IMR-90 (cell line): Measurements from ENCODE around the gene PRKN. TPM values are rescaled to one million over a fixed set of nuclear protein-coding genes. Genes with fewer than 3 reads are reported as not detected.

ENCODE experiments used
- ATAC-seq: fragments of 200-7000 bp; cut with Tn5 transposase; 2 replicates; pipeline ENCODE4 v1.9.1; 2020; ENCODE audit warnings: low read depth, mild to moderate bottlenecking, moderate library complexity
- BruUV-seq: library from RNA; stranded (reverse); fragments of 400-500 nt; replicated peaks from 2 replicates; lab custom pipeline; 2021; lab: Mats Ljungman, UMichigan
- CTCF ChIA-PET: fragments of 300-600 bp; formaldehyde crosslinking; extraction: SDS; loops from one replicate; lab custom pipeline; 2021; ENCODE audit warnings: antibody characterized with exemption; lab: Yijun Ruan, JAX
- POLR2A ChIA-PET: fragments of 300-600 bp; sonication (Branson Sonifier 250); formaldehyde crosslinking; loops from one replicate; lab custom pipeline; 2022; ENCODE audit warnings: antibody characterized with exemption; ENCODE audit not compliant: unreplicated experiment; lab: Charles Lee
- DNase-seq: peaks from one replicate; pipeline ENCODE4 v3.0.0; 2013
- H2AFZ ChIP-seq: replicated peaks from 2 replicates; pipeline ENCODE3; 2013; ENCODE audit warnings: low read length, mild to moderate bottlenecking; ENCODE audit not compliant: poor library complexity
- H2AK5ac ChIP-seq: 2 replicates; pipeline ENCODE4 v1.6.1; 2013; ENCODE audit warnings: low read depth, low read length, inconsistent platforms
- H2AK9ac ChIP-seq: replicated peaks from 2 replicates; pipeline ENCODE3; 2013; ENCODE audit warnings: mild to moderate bottlenecking, low read depth, low read length, moderate library complexity; ENCODE audit not compliant: poor library complexity
- H2BK120ac ChIP-seq: 2 replicates; pipeline ENCODE4 v1.6.1; 2013; ENCODE audit warnings: low read depth, low read length, inconsistent platforms
- H2BK15ac ChIP-seq: 3 replicates; pipeline ENCODE4 v1.6.1; 2013; ENCODE audit warnings: low read depth, low read length, inconsistent platforms
- H2BK20ac ChIP-seq: 2 replicates; pipeline ENCODE4 v1.6.1; 2013; ENCODE audit warnings: low read depth, mild to moderate bottlenecking, inconsistent platforms, low read length, moderate library complexity
- H2BK5ac ChIP-seq: 2 replicates; pipeline ENCODE4 v1.6.1; 2013; ENCODE audit warnings: mild to moderate bottlenecking, low read depth, low read length, inconsistent platforms; ENCODE audit not compliant: poor library complexity, severe bottlenecking
- H3K14ac ChIP-seq: replicated peaks from 2 replicates; pipeline ENCODE4 v1.6.1; 2013; ENCODE audit warnings: low read depth, low read length, inconsistent platforms
- H3K18ac ChIP-seq: 2 replicates; pipeline ENCODE4 v1.6.1; 2013; ENCODE audit warnings: low read depth, low read length, control low read depth
- H3K23ac ChIP-seq: 2 replicates; pipeline ENCODE4 v1.6.1; 2013; ENCODE audit warnings: low read depth, low read length, inconsistent platforms
- H3K27ac ChIP-seq: 2 replicates; pipeline ENCODE4 v1.5.1; 2013; ENCODE audit warnings: mild to moderate bottlenecking, control low read depth, low read length; ENCODE audit not compliant: insufficient read depth
- H3K27me3 ChIP-seq: 2 replicates; pipeline ENCODE4 v1.6.1; 2013; ENCODE audit warnings: low read length; ENCODE audit not compliant: control insufficient read depth, insufficient read depth
- H3K36me3 ChIP-seq: 2 replicates; pipeline ENCODE4 v1.6.1; 2013; ENCODE audit warnings: low read length, mixed read lengths; ENCODE audit not compliant: control insufficient read depth, insufficient read depth
- H3K4ac ChIP-seq: 2 replicates; pipeline ENCODE4 v1.6.1; 2013; ENCODE audit warnings: low read depth, low read length, inconsistent platforms
- H3K4me1 ChIP-seq: 2 replicates; pipeline ENCODE4 v1.6.1; 2013; ENCODE audit warnings: low read length, mixed read lengths; ENCODE audit not compliant: control insufficient read depth, insufficient read depth
- H3K4me2 ChIP-seq: 2 replicates; pipeline ENCODE4 v1.6.1; 2013; ENCODE audit warnings: low read depth, mild to moderate bottlenecking, control low read depth, low read length, moderate library complexity
- H3K4me3 ChIP-seq: 2 replicates; pipeline ENCODE4 v1.5.1; 2013; ENCODE audit warnings: low read depth, mild to moderate bottlenecking, control low read depth, low read length, moderate library complexity; ENCODE audit not compliant: insufficient read depth
- H3K56ac ChIP-seq: 2 replicates; pipeline ENCODE4 v1.6.1; 2013; ENCODE audit warnings: low read length, inconsistent platforms; ENCODE audit not compliant: insufficient read depth; ENCODE audit errors: extremely low read depth
- H3K79me1 ChIP-seq, 2 experiments: 2 replicates each; pipeline ENCODE4 v1.6.1; 2013; ENCODE audit warnings: low read length in 2 of 2, inconsistent platforms in 1 of 2, low read depth in 1 of 2
- H3K9ac ChIP-seq: 2 replicates; pipeline ENCODE4 v1.6.1; 2013; ENCODE audit warnings: low read depth, low read length, control low read depth
- H3K9me1 ChIP-seq: 2 replicates; pipeline ENCODE4 v1.6.1; 2013; ENCODE audit warnings: low read length, inconsistent platforms; ENCODE audit not compliant: insufficient read depth
- H3K9me3 ChIP-seq: 2 replicates; pipeline ENCODE4 v1.6.1; 2013; ENCODE audit warnings: low read length; ENCODE audit not compliant: control insufficient read depth, insufficient read depth
- H4K20me1 ChIP-seq: 2 replicates; pipeline ENCODE4 v1.6.1; 2013; ENCODE audit warnings: low read length, inconsistent platforms; ENCODE audit not compliant: insufficient read depth
- H4K5ac ChIP-seq: 2 replicates; pipeline ENCODE4 v1.6.1; 2013; ENCODE audit warnings: mild to moderate bottlenecking, low read depth, low read length, control low read depth
- H4K8ac ChIP-seq, 2 experiments: 2 replicates each; pipeline ENCODE4 v1.6.1; 2013; ENCODE audit warnings: low read depth in 2 of 2, low read length in 2 of 2, control low read depth in 1 of 2, inconsistent platforms in 1 of 2
- H4K91ac ChIP-seq: 2 replicates; pipeline ENCODE4 v1.6.1; 2013; ENCODE audit warnings: low read depth, low read length, inconsistent platforms; ENCODE audit not compliant: insufficient read depth
- CEBPB ChIP-seq: IDR thresholded peaks from 2 replicates; pipeline ENCODE4 v1.6.1; 2012; ENCODE audit warnings: low read depth, low read length, improper control_type of control experiment
- FOS ChIP-seq: fragments of 150-350 bp; IDR thresholded peaks from 2 replicates; pipeline ENCODE4 v1.6.1; 2016; ENCODE audit warnings: low read depth, low read length
- WGBS, 2 experiments: methylation state at CpG; one replicate each; pipeline versions ENCODE4 v1.1.5 to v1.1.7; 2013; ENCODE audit warnings: missing lambda C conversion rate in 2 of 2; ENCODE audit not compliant: insufficient read length in 1 of 2; ENCODE audit errors: extremely low coverage in 2 of 2; 5-methylcytosine and 5-hydroxymethylcytosine counted together
- dilution Hi-C: fragments of 300-500 bp; cut with HindIII; formaldehyde crosslinking; loops from one replicate; pipeline ENCODE4 v1.14.3; 2018; ENCODE audit warnings: low sequenced_read_pairs; ENCODE audit not compliant: unreplicated experiment
- in situ Hi-C: fragments of 300-500 bp; cut with MboI; formaldehyde crosslinking; loops from 3 replicates; pipeline ENCODE4 v1.14.3; 2019; ENCODE audit warnings: low sequenced_read_pairs, inconsistent platforms, mixed read lengths
- intact Hi-C: fragments of 100-400 bp; cut with micrococcal nuclease; formaldehyde crosslinking; loops from 2 replicates; pipeline ENCODE4 v1.10.0; 2022
- polyA plus RNA-seq, 3 experiments: library from polyadenylated mRNA; depleted of rRNA; stranded (reverse); fragments of >200 nt; gene quantifications; 2 replicates each; pipeline ENCODE4 v1.2.3, GENCODE V29; 2012; ENCODE audit warnings: low replicate concordance in 1 of 3
- total RNA-seq: library from RNA; depleted of rRNA; stranded (reverse); fragments of >200 nt; gene quantifications from 2 replicates; pipeline ENCODE4 v1.2.3, GENCODE V29; 2012

PRKN gene
- total and polyA plus RNA-seq, 2 of the 4 experiments (the other 2 are of a cell fraction): 0.15 to 0.18 TPM

DNA sequence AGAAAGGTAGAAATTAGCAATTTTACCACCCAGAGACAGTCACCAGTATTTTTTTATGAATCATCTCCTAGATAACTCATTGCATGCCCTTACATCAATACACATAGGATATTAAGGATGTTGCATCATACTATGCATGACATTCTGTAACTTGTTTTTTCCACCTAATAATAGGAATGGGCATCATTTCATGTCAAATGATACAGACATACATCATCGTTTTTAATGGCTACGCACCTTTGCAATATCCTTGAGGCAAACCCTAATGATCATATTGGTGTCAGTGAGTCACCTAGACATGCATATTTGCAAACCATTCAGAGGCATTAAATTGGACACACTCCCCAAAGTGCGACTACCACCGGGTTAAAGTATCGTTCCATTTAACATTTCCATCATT, 1144.0 kb downstream of the PRKN start:
- H3K14ac ChIP-seq: no peak overlapping the region
- H3K27me3 ChIP-seq: no peaks in the 10 kb centered on the region
- intact Hi-C loops: no loop called here
- no peak overlapping the region for H2AFZ ChIP-seq
- H2BK5ac ChIP-seq: no peak overlapping the region
- H4K8ac ChIP-seq: no peak overlapping the region
- ATAC-seq (no peak), DNase-seq (no peak)
- peak; percentile 54 for TF ChIP-seq CEBPB
- no peak for TF ChIP-seq FOS
- H2BK20ac ChIP-seq: no peak overlapping the region
- in situ Hi-C loops: no loop called here
- no peak overlapping the region for H3K23ac ChIP-seq
- H4K20me1 ChIP-seq: no peaks in the 10 kb centered on the region
- ChIA-PET POLR2A (no interaction called here), CTCF (no interaction called here)
- H3K27ac ChIP-seq: no peak overlapping the region
- no peak overlapping the region for H2AK9ac ChIP-seq
- no peak overlapping the region for H3K4me2 ChIP-seq
- H2BK15ac ChIP-seq: no peak overlapping the region
- no peaks in the 10 kb centered on the region for H3K9me1 ChIP-seq
- H3K36me3 ChIP-seq: no peaks in the 10 kb centered on the region
- H3K56ac ChIP-seq: no peak overlapping the region
- dilution Hi-C loops: no loop called here
- H4K5ac ChIP-seq: no peak overlapping the region
- no peak overlapping the region for H4K91ac ChIP-seq
- H2BK120ac ChIP-seq: no peak overlapping the region
- BruUV-seq: no TSS peak
- no peak overlapping the region for H3K9ac ChIP-seq
- no peaks in the 10 kb centered on the region for H3K4me1 ChIP-seq
- no CpG with 5 or more reads among the region's 5 CpGs for WGBS, 2 experiments
- H3K4ac ChIP-seq: no peak overlapping the region
- no peak overlapping the region for H2AK5ac ChIP-seq
- H3K79me1 ChIP-seq: no peaks in the 10 kb centered on the region
- H3K4me3 ChIP-seq: no peak overlapping the region
- H3K9me3 ChIP-seq: peaks cover 11% of the 10 kb centered on the region; the same call in 1 of the 2 replicates
- H3K18ac ChIP-seq: no peak overlapping the region
